ENCODE results near the gene CD300C.
"Not testable (repeated sequence)": the region's sequence is repeated elsewhere in the genome, so short reads cannot be mapped to it uniquely, and the experiment has no call there.

CD300C gene

DNA sequence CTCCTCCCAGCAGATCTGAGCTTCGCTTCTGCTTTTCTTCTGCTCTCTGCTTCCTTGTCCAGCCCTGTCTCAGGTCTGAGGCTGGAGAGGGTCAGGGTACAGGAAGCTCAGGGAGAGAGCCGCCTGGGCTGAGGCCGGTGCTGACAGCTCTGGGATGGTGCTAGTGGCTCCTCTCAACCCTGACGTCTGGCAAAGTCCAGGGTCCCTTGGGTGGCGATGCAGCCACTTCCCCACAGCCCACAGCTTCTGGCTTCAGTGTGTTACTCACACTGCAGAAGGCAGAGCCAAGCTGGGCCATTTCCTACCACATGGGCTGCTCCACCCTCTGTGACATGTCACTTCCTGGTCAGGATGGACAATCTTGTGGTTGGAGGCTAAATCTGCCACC, at the start of gene CD300C:
Gene CD300C (minus strand): TSS at position 273 of the 388 bp plus-strand sequence. CDS start 333 bp downstream, outside the sequence.
- no peak for DNase-seq

DNA sequence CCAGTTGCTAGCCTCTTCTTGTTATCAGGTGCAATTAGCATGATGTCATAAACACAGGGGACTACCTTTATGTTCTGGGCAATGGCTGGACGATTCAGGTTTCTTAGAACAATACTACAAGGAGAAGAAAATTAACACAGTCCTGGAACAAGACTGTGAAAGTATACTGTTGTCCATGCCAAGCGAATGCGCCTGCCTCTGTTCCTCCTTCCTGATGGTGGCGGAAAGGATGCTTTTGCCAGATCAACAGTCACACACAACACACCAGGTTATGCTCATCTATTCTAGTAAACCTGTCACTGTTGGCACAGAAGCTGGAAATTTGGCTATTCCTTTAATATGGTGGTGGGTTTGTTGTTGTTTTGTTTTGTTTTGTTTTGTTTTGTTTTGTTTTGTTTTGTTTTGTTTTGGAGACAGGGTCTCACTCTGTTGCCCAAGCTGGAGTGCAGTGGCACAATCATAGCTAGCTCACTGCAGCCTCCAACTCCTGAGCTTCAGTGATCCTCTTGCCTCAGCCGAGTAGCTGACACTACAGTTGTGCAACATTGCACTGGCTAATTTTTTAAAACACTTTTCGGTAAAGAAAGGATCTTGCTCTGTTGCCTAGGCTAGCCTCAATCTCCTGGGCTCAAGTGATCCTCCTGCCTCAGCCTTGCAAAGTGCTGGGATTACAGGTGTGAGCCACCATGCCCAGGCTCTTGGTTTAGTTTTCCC, 49.3 kb upstream of the CD300C start:
- no peak for DNase-seq

DNA sequence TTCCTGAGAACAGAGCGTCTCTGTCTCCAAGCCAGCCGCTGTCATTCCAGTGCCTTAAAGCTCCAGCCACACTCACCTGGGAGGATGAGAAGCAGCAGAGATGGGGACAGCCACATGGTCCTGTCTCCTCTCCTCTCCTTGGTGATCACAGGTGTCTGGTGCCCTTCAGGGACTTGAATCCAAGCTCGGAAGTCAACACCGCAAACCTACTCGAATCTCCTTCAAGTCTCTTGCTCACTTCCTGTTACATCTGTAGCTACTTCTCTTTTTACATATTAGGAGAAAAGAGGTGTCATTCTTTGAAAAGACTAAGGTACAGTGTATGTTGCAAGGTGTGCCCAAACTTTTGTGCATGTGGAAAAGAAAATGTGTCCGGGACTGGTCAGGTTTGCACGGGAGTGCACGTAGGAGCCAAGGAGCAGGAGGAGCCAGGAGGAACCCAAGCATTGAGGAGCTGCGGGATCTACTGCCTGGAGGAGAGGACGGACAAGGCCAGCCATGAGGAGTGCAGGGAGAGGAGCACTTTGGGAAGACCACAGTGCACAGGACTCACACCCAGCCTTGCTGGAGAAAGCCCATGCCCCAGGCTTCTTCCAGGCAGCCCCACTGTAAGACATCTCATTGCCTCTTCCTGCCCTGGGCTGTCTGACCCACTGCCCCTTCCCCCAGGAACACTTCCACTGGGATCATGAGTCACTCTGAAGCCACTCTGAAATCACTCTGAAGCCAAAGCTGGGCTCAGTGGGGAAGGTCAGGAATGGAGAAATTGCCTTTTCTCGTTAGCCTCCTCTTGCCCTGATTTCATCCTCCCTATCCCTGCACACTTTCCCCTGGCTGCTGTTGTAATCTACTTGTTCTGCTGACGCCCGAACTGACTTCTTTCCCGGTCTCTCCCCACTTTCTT, 46.4 kb upstream of the CD300C start, which contains the start of gene CD300LD:
Gene CD300LD (minus strand): TSS at position 197 of the 904 bp plus-strand sequence. CDS start 81 bp downstream, at position 116.
- DNase-seq, result no peak

DNA sequence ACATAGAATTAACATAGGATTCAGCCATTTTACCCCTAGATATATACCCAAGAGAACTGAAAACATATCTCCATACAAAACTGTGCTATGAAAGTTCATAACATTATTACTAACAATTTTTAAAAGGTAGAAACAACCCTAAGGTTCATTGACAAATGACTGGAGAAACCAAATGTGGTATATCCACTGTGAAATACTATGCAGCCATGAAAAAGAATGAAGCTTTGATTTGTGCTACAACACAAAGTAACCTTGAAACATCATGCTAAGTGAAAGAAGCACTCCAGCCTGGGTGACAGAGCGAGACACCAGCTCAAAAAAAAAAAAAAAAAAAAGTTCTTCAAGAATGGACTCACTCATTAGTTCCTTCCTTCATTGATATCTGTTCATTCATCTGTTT, 45.6 kb upstream of the CD300C start:
- no peak for DNase-seq

DNA sequence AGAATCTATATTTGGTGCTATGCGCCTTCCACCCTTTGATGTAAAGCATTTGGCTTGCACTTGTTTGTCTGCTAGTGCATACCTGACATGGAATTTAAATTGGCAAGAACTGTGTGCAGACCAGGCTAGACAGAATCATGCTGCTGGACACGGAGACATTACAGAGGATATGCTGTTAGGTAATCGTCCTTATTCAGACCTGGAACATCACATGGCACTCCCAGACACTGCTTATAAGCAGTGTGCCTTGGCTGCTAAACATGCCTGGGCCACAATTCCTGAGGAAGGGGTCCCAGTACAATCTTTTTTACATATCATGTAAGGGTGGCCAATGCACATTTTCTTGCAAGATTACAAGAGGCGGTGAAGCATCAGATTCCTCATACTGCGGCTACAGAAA, 39.8 kb upstream of the CD300C start:
- DNase-seq, result no peak

DNA sequence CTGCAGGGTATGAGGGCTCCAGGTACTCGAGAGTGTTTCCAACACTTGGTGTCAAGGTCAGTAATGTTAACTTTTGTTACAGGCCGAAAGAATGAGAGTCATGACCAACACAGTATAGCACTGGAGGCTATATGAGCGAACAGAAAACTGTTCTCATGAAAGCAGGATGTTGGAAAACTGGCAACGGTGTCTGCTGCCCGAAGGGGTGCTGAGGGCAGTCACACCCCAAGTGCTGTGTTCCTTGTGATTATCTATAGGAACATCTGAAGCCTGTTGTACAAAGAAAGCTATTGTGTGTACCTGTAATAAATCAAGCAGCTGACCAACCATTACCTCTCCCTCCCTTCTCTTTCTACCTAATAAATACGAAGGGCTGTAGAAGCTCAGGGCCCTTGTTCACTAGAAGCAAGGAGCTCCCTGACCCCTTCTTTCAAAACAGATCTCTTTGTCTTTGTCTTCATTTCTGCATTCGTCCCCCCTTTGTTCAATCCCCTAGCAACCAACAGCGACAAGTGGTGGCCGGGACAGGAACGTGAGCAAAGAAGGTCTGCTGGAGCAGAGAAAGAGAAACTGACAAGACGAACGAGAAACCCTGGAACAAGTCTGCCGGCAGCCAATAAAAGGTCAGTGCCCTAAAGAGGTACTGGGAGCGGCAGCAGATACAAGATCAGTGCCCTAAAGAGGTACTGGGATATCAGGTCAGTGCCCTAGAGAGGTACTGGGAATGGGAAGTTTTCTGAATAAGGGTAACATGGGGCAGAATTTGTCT, 38.6 kb upstream of the CD300C start:
- no peak for DNase-seq

DNA sequence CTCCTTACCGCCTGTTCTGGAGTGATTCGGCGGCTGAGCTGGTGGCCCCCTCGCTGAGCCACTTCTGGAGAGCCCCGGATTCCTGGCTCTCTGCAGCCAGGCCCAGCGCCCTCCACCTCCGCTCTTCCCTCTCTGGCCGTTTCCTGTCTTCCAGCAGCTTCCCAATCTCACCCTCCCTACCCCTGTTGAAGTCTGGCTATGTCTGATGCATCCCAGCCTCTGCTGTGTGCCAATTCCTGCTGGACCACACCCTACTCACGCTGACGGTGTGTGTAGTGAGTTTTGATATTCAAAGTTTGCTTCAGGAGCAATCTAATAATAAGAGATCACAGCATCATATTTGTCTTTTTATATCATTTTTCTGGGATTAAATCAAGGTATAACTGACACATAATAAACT, 36.7 kb upstream of the CD300C start:
- no peak for DNase-seq

DNA sequence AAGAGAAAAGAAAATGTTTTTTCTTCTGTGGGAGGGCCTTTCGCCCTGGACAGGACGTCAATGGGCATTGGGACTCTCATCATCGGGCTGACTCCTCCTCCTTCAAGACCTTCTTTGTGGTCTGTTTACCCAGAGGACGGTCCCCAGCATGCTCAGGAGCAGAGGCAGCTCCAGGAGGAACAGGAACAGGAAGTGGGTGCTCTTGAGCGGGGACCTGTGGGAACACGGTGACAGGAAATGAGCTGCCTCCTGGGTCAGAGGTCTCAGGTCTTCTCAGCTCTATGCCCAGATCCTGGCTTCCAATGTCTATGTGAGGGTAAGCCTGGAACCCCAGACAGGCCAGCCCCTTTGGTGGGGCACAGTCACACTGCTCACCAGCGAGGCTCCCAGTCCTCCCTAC, 34.0 kb upstream of the CD300C start:
- no peak for DNase-seq

DNA sequence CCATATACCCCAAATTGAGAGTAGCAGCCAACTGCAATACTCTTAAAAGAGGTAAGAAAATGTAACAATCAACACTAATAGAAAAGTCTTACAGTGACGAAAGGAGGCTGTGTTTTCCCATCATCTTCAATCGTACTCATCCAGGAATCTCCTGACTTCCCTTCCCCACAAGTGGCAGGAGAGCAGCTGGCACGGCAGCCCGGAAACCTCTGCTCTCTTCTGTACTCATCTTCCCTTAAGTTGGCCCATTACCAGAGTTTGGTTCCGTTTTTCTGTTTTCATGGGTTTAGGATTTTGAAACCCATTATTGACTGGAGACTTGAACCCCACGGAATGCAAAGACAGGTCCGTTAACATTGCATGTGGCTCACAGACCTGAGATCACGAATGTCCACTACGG, 33.1 kb upstream of the CD300C start:
- DNase-seq, result no peak

DNA sequence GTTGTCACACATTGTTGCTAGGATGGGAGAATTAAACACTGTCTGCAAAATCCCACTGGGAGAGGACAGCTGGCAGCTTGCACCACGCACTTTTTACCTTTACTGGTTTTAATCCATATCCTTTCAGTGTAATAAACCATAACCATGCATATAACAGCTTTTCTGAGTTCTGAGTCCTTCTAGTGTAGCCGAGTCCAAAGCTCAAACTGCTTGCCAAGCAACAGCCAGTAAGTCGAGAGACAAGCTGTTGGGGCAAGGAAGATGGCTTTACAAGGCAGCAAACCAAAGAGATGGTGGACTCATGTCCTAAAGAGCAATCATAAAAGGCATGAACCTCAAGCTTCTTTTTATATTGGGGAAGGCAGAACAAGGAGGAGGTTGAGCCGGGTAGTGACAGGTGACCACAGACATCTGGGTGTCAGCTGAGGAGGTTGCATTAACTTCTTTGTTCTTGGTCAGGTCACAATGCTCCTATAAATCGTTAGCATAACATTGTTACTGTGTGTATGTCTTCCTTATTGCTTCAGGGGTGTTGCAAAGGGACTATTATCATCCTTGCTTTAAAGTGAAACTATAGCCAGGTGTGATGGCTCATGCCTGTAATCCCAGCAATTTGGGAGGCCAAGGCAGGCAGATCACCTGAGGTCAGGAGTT, 28.7 kb upstream of the CD300C start:
- no peak for DNase-seq

DNA sequence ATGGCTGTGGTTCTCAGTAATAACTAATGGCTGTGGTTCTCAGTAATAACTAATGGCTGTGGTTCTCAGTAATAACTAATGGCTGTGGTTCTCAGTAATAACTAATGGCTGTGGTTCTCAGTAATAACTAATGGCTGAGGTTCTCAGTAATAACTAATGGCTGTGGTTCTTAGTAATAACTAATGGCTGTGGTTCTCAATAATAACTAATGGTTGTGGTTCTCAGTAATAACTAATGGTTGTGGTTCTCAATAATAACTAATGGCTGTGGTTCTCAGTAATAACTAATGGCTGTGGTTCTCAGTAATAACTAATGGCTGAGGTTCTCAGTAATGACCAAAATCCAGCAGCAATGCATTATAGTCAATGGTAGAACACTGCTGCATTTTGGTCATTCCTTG, 27.7 kb upstream of the CD300C start:
- not testable (repeated sequence) for DNase-seq

DNA sequence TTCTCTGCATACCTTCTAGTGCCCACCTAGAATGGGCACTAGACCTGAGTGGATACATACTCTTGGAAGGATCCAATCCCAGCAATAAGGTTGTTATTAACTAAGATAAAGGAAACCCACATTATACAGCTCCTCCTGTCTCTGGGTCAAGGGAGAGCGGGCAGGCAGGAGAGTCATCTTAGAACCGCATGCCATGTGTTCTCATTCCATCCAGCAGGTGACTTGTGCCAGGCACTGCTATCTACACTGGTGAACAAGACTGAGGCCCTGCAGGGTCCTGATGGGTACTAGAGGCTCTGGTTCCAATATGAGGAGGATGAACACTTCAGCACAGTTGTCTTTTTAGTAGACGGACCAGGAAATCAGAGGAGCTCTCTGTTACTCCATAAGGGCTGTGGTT, 27.3 kb upstream of the CD300C start:
- DNase-seq, result no peak

DNA sequence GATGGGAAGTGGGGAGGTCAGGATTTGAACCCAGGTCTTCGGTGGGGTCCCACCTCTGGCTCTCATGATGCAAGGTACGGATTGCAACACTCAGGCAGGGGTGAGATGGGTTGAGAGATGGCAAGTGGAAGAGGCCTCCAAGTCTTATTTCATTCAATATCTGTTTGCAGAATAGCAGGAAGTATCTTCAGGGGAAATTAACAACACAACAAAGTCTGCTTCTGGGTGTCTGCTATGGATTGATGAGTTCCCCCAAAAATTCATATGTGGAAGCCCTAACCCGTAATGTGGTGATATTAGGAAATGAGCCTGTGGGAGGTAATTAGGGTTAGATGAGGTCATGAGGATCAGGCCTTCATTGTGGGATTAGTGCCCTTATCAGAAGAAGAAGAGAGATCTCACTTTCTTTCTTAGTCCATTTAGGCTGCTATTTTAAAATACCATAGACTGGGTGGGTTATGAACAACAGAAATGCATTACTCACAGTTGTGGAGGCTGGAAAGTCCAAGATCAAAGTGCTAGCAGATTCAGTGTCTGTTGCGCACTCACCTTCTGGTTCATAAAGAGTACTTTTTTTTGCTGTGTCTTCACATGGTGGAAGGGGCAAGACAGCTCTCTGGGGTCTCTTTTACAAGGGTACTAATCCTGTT, 25.8 kb upstream of the CD300C start:
- no peak for DNase-seq

DNA sequence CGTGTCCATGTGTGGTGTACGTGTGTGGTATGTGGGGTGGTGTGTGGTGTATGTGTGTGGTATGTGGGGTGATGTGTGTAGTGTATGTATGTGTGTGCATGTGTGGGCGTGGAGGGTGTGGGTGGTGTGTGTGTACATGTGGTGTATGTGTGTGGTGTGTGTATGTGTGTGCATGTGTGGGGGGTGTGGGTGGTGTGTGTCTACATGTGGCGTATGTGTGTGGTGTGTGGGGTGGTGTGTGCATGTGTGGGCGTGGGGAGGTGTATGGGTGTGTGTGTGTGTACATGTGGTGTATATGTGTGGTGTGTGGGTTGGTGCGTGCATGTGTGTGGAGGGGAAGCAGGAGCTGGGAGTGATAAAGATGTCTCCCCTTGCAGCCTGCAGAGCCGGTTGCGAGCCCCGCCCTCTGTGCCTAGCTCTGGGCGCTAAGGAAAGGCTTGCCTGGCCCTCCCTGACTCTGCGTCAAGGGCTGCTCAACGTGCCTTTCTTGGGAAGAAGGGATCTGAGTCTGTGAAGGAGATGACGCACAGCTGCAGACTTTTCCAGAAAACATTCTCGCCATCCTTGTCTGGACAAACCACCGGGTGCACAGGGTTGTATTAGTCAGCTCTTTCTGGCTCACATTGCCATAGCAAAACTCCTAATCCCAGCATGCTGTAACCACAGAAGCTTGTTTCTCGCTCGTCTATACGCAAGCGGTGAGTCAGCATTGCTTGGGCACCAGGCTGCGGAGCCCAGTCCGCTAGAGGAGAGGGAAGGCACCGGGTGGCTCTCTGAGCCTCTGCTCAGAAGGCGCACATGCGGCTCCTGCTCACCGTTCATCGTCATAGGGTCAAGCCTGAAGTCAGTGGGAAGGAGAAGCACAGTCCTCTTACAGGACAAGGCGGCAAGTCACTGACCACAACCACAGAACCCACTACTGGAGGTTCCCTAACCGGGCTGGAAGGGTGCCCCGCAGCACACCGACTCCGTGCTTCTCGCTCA, 23.4 kb upstream of the CD300C start:
- no peak for DNase-seq

DNA sequence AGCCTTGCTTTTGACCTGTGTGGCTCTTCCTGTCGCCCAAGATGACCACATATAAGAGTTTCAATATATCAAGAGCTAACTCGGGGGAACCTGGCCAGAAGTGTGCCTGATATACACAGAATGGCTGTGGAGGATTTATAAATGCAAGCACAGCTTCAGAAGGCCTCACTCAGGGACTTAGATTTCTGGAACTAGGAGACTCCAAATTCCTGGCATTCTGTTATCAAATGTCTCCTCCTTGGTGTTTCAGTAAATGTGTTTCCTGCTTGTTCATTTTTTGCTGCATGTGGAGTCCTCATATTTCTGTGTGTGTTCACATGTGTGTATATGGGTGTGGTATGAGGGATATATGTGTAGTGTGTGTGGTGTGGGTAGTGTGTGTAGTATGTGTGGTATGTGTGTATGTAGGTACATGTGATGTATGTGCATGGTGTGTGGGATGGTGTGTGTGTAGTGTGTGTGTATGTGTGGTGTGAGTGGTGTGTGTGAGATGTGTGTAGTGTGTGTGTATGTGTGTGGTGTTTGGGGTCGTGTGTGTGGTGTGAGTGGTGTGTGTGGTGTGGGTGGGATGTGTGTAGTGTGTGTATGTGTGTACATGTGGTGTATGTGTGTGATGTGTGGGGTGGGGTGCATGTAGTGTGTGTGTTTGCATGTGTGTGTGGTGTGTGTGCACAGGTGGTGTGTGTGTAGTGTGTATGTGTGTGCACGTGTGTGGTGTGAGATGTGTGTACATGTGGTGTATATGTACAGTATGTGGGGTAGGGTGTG, 22.4 kb upstream of the CD300C start:
- DNase-seq, result no peak

DNA sequence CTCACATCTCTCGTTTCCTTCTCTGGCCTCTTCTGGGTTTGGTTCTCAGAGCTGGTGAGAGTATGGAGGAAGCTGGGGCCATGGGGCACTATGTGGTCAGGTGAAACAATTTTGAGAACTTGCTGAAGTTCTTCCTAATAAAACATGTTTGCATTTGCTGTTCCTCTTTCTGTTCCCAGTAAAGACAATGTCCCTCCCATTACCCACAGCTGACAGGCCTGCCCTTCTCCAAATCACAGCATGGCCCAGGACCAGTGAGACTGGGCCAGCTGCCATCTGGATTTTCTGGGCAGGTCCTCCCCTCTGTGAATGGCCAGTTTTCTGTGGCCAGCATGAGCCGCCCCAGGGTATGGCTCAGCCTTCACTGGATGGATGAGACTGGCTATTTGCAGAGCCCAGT, 21.5 kb upstream of the CD300C start, which contains the start of gene CD300H:
Gene CD300H (minus strand): TSS at position 113 of the 400 bp plus-strand sequence.
- DNase-seq, result no peak

DNA sequence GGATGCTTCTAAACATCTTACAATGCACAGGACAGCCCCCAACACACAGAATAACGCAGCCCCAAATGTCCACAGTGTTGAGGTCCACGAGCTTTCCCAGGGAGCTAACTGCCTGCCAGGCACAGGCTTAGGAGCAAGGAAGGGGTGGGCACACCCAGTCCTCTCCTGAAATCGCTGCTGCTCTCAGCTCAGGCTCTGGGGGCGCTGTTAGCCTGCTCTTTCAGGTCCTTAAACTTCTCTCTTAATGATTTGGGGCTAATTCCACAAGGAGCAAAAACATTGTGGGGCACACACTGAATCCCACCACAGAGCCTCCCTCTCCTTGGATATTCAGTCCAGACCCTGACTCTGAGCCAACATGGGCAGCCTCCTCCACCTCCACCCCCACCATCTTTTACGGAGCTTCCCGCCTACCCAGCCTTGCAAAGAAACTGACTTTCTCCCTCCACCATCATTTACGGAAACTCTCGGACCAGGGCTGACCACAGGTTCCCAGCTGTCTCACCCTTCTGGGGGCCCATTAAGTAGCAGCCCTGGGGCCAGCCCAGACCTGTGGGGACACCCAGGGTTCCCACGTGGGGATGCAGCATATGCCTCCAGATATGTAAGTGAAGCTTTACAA, 20.3 kb upstream of the CD300C start:
- DNase-seq, result no peak

DNA sequence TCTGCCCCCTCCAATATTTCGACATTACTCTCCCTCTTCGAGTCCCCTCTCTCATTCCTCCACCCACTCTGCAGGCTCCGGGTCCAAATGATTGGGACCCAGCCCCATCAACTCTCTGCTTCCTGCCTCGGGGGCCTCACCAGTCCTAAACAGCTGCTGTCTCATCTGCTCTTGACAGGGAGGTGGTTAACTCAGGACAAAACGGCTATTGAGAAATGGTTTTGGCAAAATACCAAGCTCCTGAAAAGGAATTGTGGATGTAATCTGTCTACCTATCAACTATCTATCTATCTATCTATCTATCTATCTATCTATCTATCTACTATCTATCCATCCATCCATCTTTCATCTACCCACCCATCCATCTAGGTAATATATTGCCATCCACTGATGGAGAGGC, 19.2 kb upstream of the CD300C start:
- no peak for DNase-seq

DNA sequence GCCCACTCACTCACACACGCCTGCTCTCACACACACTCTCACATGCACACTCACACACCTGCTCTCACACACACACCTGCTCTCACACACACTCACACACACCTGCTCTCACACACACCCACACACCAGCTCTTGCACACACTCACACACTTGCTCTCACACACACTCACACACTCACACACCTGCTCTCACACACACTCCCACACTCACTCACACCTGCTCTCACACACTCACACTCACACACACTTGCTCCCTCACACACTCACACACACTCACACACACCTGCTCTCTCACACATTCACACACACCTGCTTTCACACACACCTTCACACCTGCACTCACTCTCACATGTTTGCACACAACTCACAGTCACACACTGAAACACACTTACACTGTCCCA, 17.4 kb upstream of the CD300C start:
- no peak for DNase-seq

DNA sequence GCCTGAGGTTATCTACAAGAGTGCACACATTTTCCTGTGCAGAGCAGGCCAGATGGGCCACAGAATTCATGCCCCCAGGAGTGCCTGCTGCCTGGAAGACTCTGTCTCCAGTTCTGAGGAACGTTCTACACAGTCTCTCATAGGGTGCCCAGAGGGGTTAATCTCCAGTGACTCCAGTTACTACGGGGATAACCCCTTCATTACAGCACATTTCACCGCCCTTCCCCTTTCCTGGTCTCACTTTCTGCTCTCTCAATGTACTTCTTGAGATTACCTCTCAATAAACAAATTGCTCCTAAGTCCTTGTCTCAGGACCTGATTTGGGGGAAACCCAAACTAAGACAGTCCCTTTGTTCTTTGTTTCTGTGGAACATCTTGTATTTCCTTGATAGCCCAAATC, 15.7 kb upstream of the CD300C start:
- no peak for DNase-seq
